ENCODE measurements around the gene C13orf42. TPM values are rescaled to one million over a fixed set of nuclear protein-coding genes. Genes with fewer than 3 reads are reported as not detected.

C13orf42 gene
- polyA plus RNA-seq, 1 donor = 0.05 TPM

GRCh38 chr13:51065372-51066090 is 45.5 kb downstream of the C13orf42 start:
- DNase-seq (ENCODE audit: low read depth) = no peak

DNA sequence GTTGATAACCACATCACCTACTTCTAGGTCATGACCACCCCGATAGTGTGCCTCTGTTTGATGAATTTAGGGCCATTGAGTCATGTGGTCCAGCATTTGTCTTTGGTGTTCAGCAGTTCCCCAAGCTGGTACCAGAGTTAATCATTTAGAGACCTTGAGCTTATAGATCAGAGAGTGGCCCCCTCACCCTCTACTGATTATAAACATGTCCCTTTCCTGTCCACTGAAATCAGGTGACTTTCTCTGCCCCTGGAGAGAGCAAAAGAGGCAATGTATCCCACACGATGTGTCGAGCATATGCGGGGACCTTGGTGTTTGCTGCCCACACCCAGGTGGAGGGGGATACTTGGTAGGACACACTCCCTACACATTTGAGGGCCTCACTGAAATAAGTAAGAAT is 46.3 kb downstream of the C13orf42 start:
- no peak for DNase-seq (ENCODE audit: low read depth)

- DNase-seq (ENCODE audit: low read depth) = no peak
Measured at GRCh38 chr13:51063909-51064308, 47.2 kb downstream of the C13orf42 start.

- DNase-seq (ENCODE audit: low read depth) = no peak
Measured at GRCh38 chr13:51058461-51059167, 52.5 kb downstream of the C13orf42 start.

DNA sequence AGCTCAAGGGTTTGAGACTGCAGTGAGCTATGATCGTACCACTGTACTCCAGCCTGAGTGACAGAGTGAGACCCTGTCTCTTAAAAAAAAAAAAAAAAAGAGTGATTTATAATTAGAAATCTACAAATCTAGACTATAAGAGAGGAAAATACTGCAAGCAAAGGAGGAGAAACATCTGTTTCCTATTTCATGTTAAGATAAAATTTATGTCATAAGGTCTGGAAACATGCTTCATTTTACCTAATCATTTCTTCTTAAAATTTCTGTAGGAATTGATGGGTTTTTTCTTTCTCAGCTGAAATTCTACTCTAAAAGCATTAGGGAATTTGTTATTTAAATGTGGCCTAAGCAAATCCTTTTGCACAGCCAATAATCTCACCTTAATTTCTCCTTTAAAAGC is 53.2 kb downstream of the C13orf42 start:
- DNase-seq (ENCODE audit: low read depth) = no peak

GRCh38 chr13:51057001-51057400 is 54.1 kb downstream of the C13orf42 start:
- DNase-seq (ENCODE audit: low read depth) = no peak

DNA sequence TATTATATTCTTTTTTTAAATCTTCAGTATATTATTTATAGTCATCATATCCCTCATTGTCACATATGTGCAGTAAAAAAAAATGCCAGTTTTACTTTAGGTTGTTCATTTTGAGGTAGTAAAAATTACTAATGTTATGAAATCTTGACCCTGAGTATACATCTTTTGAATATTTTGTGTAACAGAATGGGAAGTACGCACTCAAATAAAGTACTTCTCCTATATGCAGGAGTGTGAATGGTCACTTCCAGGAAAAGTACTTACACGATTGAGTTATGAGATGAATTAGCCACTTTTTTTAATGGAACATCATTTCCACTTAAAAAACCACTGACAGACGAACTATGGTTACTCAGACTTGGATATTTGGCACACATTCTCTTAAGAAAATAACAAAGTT is 58.5 kb downstream of the C13orf42 start:
- DNase-seq (ENCODE audit: low read depth) = no peak

DNA sequence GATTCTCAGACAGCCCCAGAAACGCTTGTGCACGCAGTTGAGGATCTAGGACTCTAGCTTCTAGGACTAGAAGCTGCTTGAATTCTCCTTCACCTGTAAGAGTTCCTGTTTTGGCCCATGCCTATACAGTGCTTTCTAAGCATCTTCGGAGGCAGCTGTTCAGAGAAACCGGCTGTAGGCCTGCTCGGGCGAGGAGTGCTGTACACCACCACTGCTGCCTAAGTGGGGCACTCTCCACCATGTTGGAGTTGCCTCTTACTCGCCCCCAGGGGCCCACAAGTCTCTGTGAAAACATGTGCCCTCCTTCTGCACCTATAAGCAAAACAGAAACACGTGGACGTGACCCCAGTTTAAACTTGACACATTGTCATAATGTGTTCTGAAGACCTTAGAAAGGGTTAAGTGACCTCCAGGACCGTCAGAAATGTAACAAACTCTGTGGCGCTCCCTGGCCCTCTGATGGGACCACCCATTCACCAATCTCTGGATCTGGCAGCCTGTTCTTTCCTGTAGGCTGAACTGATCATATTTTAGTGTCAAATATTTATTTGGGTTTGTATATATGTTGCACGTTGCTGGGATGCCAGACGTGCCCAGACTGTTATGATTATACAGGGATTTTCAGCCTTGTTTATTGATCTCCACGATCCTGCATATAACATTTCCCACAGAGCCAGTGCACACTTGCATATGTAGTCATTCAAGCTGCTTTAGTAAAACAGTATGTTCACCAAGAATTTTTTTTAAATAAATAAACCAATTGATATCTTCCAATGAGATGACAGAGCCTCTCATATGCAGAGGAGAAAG is 60.8 kb downstream of the C13orf42 start:
- no peak for DNase-seq (ENCODE audit: low read depth)

- no peak for DNase-seq (ENCODE audit: low read depth)
Measured at GRCh38 chr13:51048616-51049015, 62.5 kb downstream of the C13orf42 start.

DNA sequence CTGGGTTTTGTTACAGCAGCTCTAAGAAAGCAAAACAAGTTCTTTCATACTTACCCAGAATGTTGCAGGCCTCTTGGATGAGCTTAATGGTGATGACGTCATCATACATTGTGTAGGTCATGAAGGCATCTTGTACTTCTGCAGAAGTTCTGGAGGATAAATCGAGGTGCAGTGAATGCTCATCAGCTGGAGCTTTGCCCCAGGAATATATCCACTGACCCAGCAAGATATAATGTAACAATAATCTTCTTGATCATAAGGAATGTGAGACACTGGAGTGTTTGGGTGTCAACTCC is 63.0 kb downstream of the C13orf42 start:
- DNase-seq (ENCODE audit: low read depth) = no peak

- no peak for DNase-seq (ENCODE audit: low read depth)
Measured at GRCh38 chr13:51047434-51048165, 63.5 kb downstream of the C13orf42 start.

DNA sequence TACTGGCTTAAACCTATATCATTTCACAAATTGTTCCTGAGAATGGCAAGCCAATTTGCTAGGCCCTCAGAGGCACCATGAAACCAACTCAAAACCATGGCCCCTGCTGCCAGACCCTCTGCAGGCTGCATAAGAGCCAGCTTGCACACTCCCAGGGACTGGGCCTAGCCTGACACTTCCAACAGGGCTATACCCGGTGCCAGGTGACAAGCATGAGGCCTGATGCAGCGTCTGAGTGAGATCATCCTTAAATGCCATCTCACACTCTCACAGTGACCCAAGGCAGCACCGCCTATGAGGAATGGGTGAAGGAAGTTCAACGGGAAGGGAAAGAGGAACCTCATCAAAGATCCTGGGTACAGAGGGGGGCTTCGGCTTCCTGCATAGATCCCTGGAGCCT is 65.6 kb downstream of the C13orf42 start:
- DNase-seq (ENCODE audit: low read depth) = no peak

DNA sequence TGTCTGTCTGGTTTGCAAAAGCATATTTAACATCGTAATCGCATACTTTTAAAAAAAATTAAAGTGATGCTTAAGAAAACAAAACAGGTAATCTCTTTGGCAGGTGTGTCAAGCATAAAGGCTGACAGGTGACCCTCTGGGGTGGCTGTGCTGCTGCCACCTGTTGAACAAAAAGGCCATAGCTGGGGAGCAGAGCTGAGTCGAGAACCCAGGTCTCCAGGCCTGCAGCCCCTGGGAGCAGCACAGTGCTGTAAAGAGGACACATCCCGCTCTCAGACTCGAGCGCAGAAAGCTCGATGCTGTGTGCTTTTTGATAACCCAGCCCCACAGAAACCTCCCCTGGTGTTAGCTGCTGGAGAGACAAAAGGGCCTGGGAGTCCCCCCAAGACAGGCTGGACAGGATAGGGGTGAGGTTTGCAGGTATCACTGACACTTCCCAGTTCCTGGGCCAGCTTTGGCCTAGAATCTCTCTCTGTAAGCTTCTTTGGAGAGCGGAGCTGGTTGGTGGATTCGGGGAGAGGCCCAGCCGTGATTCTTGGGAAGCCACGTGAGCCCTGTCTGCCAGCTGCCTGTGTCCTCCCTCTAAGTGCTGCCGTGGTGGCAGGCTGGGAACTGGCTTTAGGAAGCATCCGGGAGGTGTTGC is 66.9 kb downstream of the C13orf42 start:
- no peak for DNase-seq (ENCODE audit: low read depth)

GRCh38 chr13:51043310-51043709 is 67.8 kb downstream of the C13orf42 start:
- no peak for DNase-seq (ENCODE audit: low read depth)

DNA sequence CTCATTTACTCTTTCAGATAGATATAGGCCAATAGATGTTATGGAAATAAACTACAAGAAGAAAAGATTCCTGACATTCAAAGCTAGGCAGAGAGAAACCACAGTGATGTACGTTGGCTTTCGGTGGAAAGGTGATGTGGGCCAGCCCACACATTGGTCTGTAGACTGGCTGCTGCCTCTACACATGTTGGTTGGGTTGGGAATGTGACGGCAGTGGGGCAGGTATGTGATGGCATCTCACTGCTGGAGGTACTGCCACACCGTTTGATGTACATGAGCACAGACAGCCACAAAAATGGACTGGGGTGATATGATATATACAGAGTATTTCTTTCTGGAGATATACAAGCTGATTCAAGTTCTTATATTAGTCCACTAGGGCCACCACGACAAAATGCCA is 69.4 kb downstream of the C13orf42 start:
- DNase-seq (ENCODE audit: low read depth) = no peak

DNA sequence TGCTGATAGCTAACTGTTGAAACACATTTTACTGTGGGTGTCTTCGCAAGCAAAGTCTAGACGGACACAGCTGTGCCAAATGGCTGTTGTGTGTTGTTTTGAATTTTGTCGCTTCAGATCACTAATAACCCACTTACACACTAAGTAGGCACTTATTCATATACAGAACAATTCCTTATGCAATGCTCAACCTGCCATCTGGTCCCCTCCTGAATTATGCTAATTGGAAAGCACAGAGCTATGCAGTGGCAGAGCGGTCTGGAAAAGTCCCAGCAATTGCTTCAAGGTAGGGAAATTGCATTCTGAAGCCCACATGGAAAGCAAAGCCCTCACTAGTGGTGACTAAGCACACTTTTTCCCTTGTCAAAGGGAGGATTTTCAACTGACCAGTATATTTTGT is 69.9 kb downstream of the C13orf42 start:
- no peak for DNase-seq (ENCODE audit: low read depth)

- no peak for DNase-seq (ENCODE audit: low read depth)
Measured at GRCh38 chr13:51040431-51040830, 70.6 kb downstream of the C13orf42 start.

DNA sequence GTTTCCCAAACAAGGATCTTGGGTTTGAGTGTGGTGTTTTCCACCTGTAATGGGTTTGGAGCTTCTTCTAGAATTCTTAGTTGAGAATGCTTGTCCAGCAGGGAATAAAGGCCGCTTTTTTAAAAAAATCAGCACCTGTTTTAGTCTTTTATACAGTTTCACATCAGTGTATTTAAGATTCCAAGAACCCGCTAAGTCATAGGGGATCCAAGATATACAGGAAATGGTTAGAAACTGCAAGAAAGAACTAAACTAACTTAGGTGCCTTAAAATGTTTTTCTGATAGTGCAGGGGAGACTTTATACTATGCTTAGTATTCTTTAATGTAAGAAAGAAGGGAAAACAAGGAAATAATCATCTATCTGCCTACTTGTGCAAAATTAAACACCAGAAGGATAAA is 74.7 kb downstream of the C13orf42 start:
- DNase-seq (ENCODE audit: low read depth) = no peak

DNA sequence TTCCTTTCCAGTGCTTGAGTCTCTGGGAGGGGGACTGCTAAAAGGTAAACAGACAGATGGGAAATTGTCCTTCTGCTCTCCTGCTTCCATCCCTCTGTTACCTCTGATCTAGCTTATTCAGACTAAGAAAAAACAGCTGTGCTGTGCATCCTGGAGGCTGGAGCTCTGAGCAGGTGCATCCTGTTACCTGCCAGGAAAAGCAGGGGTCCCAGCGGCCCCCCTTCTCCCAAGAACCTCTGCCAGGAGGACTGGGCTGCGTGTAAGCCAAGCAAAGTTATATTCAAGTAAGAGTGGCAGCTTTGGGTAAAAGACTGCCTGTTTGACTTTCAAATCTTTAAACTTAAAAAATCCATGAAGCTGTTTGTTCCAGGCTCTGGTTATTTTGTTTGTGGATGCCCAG is 75.1 kb downstream of the C13orf42 start:
- DNase-seq (ENCODE audit: low read depth) = no peak

GRCh38 chr13:51035469-51035868 is 75.6 kb downstream of the C13orf42 start:
- DNase-seq (ENCODE audit: low read depth) = no peak

DNA sequence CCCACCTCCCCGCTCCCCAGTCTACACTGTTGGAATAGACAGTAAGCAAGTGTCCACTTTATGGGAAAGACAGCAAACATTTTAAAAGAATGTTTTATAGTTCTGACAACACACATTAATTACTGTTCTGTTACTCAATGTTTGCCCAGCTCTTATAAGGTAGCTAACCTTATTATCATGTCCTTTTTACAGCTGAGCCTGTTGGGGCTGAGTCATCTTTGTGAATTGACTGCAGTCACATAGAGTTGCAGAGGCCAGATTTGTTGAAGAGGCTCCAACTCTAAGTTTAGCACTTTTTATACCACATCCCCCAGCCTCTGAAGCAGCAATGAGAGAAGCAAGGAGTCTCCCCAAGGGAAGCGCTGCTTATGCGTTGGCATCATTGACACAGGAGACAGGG is 76.2 kb downstream of the C13orf42 start:
- no peak for DNase-seq (ENCODE audit: low read depth)
